ENCODE measurements around the gene IQSEC3.
A peak's percentile ranks its signal among the peaks of the same experiment; 100 is the strongest.

IQSEC3 gene

DNA sequence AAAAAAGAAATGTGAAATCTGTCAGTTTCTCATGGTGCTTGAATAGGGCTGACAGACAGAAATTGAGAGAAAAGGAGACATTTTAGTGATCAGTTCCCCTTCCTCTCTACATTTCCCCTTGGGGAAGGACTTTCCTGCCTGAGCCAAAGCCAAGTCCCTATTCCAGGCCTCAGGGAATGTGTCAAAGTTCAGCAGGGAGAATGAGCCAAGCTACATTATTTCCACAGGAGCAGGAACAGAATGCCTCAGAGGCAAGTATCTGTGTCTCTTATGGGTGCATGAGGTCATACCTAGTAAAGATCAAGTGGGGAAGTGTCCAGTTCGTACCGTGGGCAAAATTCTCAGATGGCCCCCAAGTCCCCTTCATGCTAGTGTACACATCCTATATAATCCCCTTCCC lies 68.6 kb downstream of the IQSEC3 start:
- H3K4me3 Mint-ChIP-seq, result no peak overlapping the region

DNA sequence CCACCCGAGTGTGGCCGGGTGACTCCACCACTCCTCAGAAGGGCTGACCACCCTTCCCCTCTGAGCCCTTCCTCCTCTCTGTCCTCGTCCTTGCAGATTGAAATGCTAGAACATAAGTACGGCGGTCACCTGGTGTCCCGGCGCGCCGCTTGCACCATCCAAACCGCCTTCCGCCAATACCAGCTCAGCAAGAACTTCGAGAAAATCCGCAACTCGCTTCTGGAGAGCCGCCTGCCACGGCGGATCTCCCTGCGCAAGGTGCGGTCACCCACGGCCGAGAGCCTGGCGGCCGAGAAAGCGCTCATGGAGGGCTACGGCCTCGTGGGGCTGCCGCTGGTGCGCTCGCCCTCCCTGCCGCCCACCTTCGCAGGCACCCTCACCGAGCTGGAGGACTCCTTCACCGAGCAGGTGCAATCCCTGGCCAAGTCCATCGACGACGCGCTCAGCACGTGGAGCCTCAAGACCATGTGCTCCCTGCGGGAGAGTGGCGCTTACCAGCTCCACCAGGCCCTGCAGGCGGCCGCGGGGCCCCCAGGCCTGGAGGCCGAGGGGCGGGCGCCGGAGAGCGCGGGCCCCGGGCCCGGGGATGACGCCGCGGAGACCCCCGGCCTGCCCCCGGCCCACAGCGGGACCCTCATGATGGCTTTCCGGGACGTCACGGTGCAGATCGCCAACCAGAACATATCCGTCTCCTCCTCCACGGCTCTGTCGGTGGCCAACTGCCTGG lies 71.8 kb downstream of the IQSEC3 start:
- no peaks in the 10 kb centered on the region for H3K36me3 Mint-ChIP-seq (ENCODE audit: low read depth)
- TF ChIP-seq, protein P1, sequence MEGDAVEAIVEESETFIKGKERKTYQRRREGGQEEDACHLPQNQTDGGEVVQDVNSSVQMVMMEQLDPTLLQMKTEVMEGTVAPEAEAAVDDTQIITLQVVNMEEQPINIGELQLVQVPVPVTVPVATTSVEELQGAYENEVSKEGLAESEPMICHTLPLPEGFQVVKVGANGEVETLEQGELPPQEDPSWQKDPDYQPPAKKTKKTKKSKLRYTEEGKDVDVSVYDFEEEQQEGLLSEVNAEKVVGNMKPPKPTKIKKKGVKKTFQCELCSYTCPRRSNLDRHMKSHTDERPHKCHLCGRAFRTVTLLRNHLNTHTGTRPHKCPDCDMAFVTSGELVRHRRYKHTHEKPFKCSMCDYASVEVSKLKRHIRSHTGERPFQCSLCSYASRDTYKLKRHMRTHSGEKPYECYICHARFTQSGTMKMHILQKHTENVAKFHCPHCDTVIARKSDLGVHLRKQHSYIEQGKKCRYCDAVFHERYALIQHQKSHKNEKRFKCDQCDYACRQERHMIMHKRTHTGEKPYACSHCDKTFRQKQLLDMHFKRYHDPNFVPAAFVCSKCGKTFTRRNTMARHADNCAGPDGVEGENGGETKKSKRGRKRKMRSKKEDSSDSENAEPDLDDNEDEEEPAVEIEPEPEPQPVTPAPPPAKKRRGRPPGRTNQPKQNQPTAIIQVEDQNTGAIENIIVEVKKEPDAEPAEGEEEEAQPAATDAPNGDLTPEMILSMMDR (IDR thresholded peaks at IDR 0.05), result no peak
- H3K27me3 Mint-ChIP-seq (ENCODE audit: low read depth, poor library complexity), result peaks cover 68% of the 10 kb centered on the region
- peaks cover 52% of the 10 kb centered on the region for H3K4me1 Mint-ChIP-seq
- no peak for DNase-seq
- H3K27ac Mint-ChIP-seq, result no peak overlapping the region
- no peaks in the 10 kb centered on the region for H3K9me3 Mint-ChIP-seq
- no peak overlapping the region for H3K4me3 Mint-ChIP-seq

More for the DNA sequence above, 68.6 kb downstream of the IQSEC3 start:
- DNase-seq, result no peak
- Mint-ChIP-seq H3K27me3 (ENCODE audit: low read depth, poor library complexity) (peaks cover 58% of the 10 kb centered on the region), H3K9me3 (no peaks in the 10 kb centered on the region), H3K27ac (no peak overlapping the region), H3K4me1 (peaks cover 38% of the 10 kb centered on the region), H3K36me3 (ENCODE audit: low read depth) (no peaks in the 10 kb centered on the region)
- TF ChIP-seq, protein P1 (IDR thresholded peaks at IDR 0.05), result no peak

DNA sequence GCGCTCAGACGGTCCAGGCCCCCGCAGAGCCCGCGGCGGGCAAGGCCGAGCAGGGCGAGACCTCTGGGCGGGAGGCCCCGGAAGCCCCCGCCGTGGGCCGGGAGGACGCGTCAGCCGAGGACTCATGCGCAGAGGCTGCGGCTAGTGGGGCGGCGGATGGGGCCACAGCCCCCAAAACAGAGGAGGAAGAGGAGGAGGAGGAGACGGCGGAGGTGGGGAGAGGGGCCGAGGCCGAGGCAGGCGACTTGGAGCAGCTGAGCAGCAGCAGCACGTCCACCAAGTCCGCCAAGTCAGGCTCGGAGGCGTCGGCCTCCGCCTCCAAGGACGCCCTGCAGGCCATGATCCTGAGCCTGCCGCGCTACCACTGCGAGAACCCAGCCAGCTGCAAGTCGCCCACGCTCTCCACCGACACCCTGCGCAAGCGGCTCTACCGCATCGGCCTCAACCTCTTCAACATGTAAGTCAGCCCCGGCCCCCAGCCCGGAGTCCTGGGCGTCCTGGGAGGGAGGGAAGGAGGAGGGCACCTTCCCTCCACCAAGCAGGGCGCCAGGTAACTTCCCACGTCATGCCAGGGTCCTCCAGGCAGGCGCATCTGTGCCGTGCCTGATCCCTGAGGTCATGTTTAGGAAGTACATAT lies 72.4 kb downstream of the IQSEC3 start:
- peak; percentile 49 for DNase-seq
- H3K36me3 Mint-ChIP-seq (ENCODE audit: low read depth), result no peaks in the 10 kb centered on the region
- H3K9me3 Mint-ChIP-seq, result no peaks in the 10 kb centered on the region
- H3K27ac Mint-ChIP-seq, result no peak overlapping the region
- peaks cover 70% of the 10 kb centered on the region for H3K27me3 Mint-ChIP-seq (ENCODE audit: low read depth, poor library complexity)
- peaks cover 52% of the 10 kb centered on the region for H3K4me1 Mint-ChIP-seq
- TF ChIP-seq, protein P1 (IDR thresholded peaks at IDR 0.05), result no peak
- H3K4me3 Mint-ChIP-seq, result peak overlapping the region; percentile 73

DNA sequence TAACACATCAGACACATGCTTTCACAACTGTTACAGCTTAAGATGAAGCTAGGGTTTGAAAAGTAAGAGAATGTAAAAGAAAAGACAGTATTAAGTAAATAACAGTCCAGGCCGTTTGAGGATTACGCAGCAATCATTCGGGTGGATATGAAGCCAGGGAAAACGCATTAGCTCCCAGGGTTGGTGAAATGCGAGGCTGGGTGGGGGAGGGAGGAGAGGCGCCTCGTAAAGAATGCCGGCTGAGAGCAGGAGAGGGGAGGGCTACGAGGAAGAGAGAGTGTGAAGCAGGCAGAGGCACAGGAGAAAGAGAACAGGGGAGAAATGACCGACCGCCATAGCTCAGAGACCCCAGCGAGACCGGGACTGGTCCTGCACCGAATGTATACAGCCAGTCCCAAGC lies 73.0 kb downstream of the IQSEC3 start:
- DNase-seq, result peak; percentile 49
- H3K4me3 Mint-ChIP-seq, result peak overlapping the region; percentile 73

DNA sequence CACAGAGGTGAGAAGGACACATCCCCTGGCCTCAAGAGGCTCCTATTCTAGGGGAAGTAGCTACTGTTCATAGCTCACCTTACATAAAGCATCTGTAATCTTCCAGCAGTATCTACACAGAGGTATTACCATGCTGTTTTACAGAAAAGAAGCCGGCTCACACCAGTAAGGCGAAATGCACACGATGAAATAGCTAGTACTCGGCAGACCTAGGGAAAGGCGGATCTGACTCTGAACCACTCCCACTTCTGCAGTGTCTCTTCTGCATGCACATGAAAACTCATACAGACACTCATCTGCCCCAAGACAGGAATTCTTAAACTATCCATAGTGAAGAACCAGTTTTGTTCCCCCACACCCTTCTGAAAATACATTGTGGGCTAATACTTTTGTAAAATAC lies 73.6 kb downstream of the IQSEC3 start:
- H3K36me3 Mint-ChIP-seq (ENCODE audit: low read depth), result no peaks in the 10 kb centered on the region
- H3K27ac Mint-ChIP-seq, result no peak overlapping the region
- H3K27me3 Mint-ChIP-seq (ENCODE audit: low read depth, poor library complexity), result peaks cover 70% of the 10 kb centered on the region
- H3K9me3 Mint-ChIP-seq, result no peaks in the 10 kb centered on the region
- H3K4me3 Mint-ChIP-seq, result peak overlapping the region; percentile 73
- TF ChIP-seq, protein P1 (IDR thresholded peaks at IDR 0.05), result no peak
- no peak for DNase-seq
- H3K4me1 Mint-ChIP-seq, result peaks cover 62% of the 10 kb centered on the region

More for the DNA sequence above, 73.0 kb downstream of the IQSEC3 start:
- TF ChIP-seq, protein P1 (IDR thresholded peaks at IDR 0.05), result no peak
- Mint-ChIP-seq H3K4me1 (peaks cover 57% of the 10 kb centered on the region), H3K27me3 (ENCODE audit: low read depth, poor library complexity) (peaks cover 70% of the 10 kb centered on the region), H3K36me3 (ENCODE audit: low read depth) (no peaks in the 10 kb centered on the region), H3K27ac (no peak overlapping the region), H3K9me3 (no peaks in the 10 kb centered on the region)
